ENCODE measurements around the gene PCCB.

Gene PCCB

GRCh38 chr3:136327671-136328070, 77.5 kb downstream of the PCCB start:
- no peak overlapping the region for H3K27ac ChIP-seq (ENCODE audit: low read length)
- H3K79me2 ChIP-seq (ENCODE audit: low read length): no peaks in the 10 kb centered on the region
- peaks cover 27% of the 10 kb centered on the region for H3K36me3 ChIP-seq (replicated peaks; ENCODE audit: low read depth, low read length)
- no peak overlapping the region for H2AFZ ChIP-seq (ENCODE audit: low read depth, low read length)
- TF ChIP-seq, protein P1, sequence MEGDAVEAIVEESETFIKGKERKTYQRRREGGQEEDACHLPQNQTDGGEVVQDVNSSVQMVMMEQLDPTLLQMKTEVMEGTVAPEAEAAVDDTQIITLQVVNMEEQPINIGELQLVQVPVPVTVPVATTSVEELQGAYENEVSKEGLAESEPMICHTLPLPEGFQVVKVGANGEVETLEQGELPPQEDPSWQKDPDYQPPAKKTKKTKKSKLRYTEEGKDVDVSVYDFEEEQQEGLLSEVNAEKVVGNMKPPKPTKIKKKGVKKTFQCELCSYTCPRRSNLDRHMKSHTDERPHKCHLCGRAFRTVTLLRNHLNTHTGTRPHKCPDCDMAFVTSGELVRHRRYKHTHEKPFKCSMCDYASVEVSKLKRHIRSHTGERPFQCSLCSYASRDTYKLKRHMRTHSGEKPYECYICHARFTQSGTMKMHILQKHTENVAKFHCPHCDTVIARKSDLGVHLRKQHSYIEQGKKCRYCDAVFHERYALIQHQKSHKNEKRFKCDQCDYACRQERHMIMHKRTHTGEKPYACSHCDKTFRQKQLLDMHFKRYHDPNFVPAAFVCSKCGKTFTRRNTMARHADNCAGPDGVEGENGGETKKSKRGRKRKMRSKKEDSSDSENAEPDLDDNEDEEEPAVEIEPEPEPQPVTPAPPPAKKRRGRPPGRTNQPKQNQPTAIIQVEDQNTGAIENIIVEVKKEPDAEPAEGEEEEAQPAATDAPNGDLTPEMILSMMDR (IDR thresholded peaks at IDR 0.05; ENCODE audit: low read depth, low read length): no peak
- TF ChIP-seq EZH2phosphoT487 (IDR thresholded peaks at IDR 0.05; ENCODE audit: low read depth): no peak
- H3K4me2 ChIP-seq (ENCODE audit: low read length): no peak overlapping the region
- H3K27me3 ChIP-seq (ENCODE audit: low read depth, low read length): no peaks in the 10 kb centered on the region
- 0 out of 2 replicates have a peak, but pooled peaks cover 2% of the 10 kb centered on the region for H3K9me3 ChIP-seq (ENCODE audit: insufficient read depth, low read length)
- no peaks in the 10 kb centered on the region for H4K20me1 ChIP-seq (ENCODE audit: insufficient read depth, low read length)
- H3K4me3 ChIP-seq (ENCODE audit: low read length): no peak overlapping the region
- no peaks in the 10 kb centered on the region for H3K4me1 ChIP-seq (ENCODE audit: low read length)
- H3K9ac ChIP-seq (ENCODE audit: low read length): no peak overlapping the region

DNA sequence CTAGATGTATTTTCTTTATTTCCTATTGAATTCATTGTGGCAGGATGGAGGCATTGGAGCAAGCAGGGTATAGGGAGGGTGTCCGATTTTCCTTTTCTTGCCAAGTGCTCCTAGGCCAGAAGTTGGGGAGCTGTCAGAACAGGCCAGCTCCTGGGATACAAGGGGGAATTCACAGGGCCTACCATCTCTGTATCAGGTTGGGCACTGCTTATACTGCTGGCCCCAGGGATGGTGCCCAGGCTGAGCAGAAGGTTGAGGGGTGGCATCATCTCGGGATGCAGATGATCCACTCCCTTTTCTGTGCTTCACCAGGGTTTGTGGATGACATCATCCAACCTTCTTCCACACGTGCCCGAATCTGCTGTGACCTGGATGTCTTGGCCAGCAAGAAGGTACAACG, 79.5 kb downstream of the PCCB start:
- Histone ChIP-seq H3K4me2 (ENCODE audit: low read length) (no peak overlapping the region), H3K4me1 (ENCODE audit: low read length) (no peaks in the 10 kb centered on the region), H3K4me3 (ENCODE audit: low read length) (no peak overlapping the region), H3K9me3 (ENCODE audit: insufficient read depth, low read length) (no peaks in the 10 kb centered on the region), H3K9ac (ENCODE audit: low read length) (no peak overlapping the region), H2AFZ (ENCODE audit: low read depth, low read length) (no peak overlapping the region), H3K27ac (ENCODE audit: low read length) (no peak overlapping the region), H3K27me3 (ENCODE audit: low read depth, low read length) (no peaks in the 10 kb centered on the region), H3K36me3 (replicated peaks; ENCODE audit: low read depth, low read length) (peaks cover 21% of the 10 kb centered on the region), H4K20me1 (ENCODE audit: insufficient read depth, low read length) (no peaks in the 10 kb centered on the region), H3K79me2 (ENCODE audit: low read length) (no peaks in the 10 kb centered on the region)
- TF ChIP-seq, protein P1 (IDR thresholded peaks at IDR 0.05; ENCODE audit: low read depth, low read length): no peak
- no peak for TF ChIP-seq EZH2phosphoT487 (IDR thresholded peaks at IDR 0.05; ENCODE audit: low read depth)

DNA sequence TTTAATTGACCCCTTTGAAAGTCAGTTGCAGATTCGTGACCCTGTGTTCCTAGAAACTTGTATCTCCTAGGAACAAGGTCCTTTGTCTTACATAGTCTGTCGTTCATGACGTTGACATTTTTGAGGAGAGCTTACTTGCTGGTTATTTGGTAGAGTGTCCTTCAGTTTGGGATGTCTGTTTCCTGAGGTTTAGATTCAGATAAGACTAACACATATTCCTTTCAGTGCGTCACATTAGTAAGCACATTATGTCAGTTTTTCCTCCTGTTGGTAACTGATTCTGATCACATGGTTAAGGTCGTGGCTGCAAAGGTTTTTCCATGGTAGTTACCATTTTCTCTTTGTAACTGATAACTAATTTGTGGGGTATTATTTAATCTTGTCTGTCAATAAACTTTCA, 80.8 kb downstream of the PCCB start:
- peaks cover 23% of the 10 kb centered on the region for H3K36me3 ChIP-seq (replicated peaks; ENCODE audit: low read depth, low read length)
- no peak overlapping the region for H3K9ac ChIP-seq (ENCODE audit: low read length)
- no peak for TF ChIP-seq EZH2phosphoT487 (IDR thresholded peaks at IDR 0.05; ENCODE audit: low read depth)
- TF ChIP-seq, protein P1 (IDR thresholded peaks at IDR 0.05; ENCODE audit: low read depth, low read length): no peak
- no peaks in the 10 kb centered on the region for H3K9me3 ChIP-seq (ENCODE audit: insufficient read depth, low read length)
- H3K4me1 ChIP-seq (ENCODE audit: low read length): no peaks in the 10 kb centered on the region
- H3K27me3 ChIP-seq (ENCODE audit: low read depth, low read length): no peaks in the 10 kb centered on the region
- no peak overlapping the region for H2AFZ ChIP-seq (ENCODE audit: low read depth, low read length)
- no peaks in the 10 kb centered on the region for H4K20me1 ChIP-seq (ENCODE audit: insufficient read depth, low read length)
- no peak overlapping the region for H3K4me3 ChIP-seq (ENCODE audit: low read length)
- H3K4me2 ChIP-seq (ENCODE audit: low read length): no peak overlapping the region
- no peak overlapping the region for H3K27ac ChIP-seq (ENCODE audit: low read length)
- H3K79me2 ChIP-seq (ENCODE audit: low read length): no peaks in the 10 kb centered on the region

GRCh38 chr3:136332302-136332701, 82.2 kb downstream of the PCCB start:
- no peak overlapping the region for H3K4me2 ChIP-seq (ENCODE audit: low read length)
- TF ChIP-seq EZH2phosphoT487 (IDR thresholded peaks at IDR 0.05; ENCODE audit: low read depth): no peak
- TF ChIP-seq, protein P1 (IDR thresholded peaks at IDR 0.05; ENCODE audit: low read depth, low read length): no peak
- peaks cover 24% of the 10 kb centered on the region for H3K36me3 ChIP-seq (replicated peaks; ENCODE audit: low read depth, low read length)
- no peaks in the 10 kb centered on the region for H3K4me1 ChIP-seq (ENCODE audit: low read length)
- H3K9me3 ChIP-seq (ENCODE audit: insufficient read depth, low read length): no peaks in the 10 kb centered on the region
- H4K20me1 ChIP-seq (ENCODE audit: insufficient read depth, low read length): no peaks in the 10 kb centered on the region
- H2AFZ ChIP-seq (ENCODE audit: low read depth, low read length): no peak overlapping the region
- H3K4me3 ChIP-seq (ENCODE audit: low read length): no peak overlapping the region
- H3K79me2 ChIP-seq (ENCODE audit: low read length): no peaks in the 10 kb centered on the region
- no peak overlapping the region for H3K27ac ChIP-seq (ENCODE audit: low read length)
- H3K27me3 ChIP-seq (ENCODE audit: low read depth, low read length): no peaks in the 10 kb centered on the region
- no peak overlapping the region for H3K9ac ChIP-seq (ENCODE audit: low read length)

All from OCI-LY3 (cell line).